ENCODE measurements around the gene ITPR3. TPM values are rescaled to one million over a fixed set of nuclear protein-coding genes. Genes with fewer than 3 reads are reported as not detected.
A peak's percentile ranks its signal among the peaks of the same experiment; 100 is the strongest.

ITPR3 gene
- total RNA-seq, 1 donor from 2014 or later: 4.7 TPM

DNA sequence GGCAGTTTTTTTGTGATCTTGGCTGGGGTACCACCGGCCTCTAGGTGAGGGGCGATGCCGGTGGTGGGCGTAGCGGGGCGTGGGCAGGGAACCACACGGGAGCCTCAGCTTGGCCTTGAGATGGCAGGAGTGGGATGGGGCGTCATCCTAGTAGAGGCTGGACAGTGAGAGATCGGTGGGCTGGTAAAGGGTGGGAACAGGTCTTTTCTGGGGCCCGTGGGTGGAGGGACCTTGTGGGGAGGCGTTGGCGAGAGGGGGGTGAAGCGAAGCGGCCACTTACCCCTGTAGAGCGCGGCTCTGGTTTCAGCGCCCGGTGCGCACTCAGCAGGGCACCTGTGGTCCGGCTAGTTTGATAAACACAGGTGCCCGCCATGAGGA lies 12.0 kb downstream of the ITPR3 start:
- peak overlapping the region in 1 of 3 donors; percentile 54 for H3K9ac ChIP-seq (ENCODE audit: low read depth in 1 of 3, low read length in 3 of 3)
- peak overlapping the region in 2 of 3 donors; percentile 43 to 58 for H3K4me3 ChIP-seq (ENCODE audit: low read length in 3 of 3)
- peaks cover 16 to 27% (median 24%) of the 10 kb centered on the region in 3 donors for H3K4me1 ChIP-seq (ENCODE audit: control insufficient read depth in 3 of 3, insufficient read depth in 3 of 3, low read length in 3 of 3)
- no peaks in the 10 kb centered on the region for H3K36me3 ChIP-seq (ENCODE audit: control insufficient read depth in 3 of 3, insufficient read depth in 3 of 3, low read length in 3 of 3)
- no peaks in the 10 kb centered on the region for H3K27me3 ChIP-seq (ENCODE audit: control insufficient read depth in 3 of 3, insufficient read depth in 3 of 3, low read length in 3 of 3)
- no peak overlapping the region for H3K27ac ChIP-seq (ENCODE audit: low read depth, low read length)
- no peaks in the 10 kb centered on the region for H3K9me3 ChIP-seq (ENCODE audit: control insufficient read depth in 3 of 3, low read length in 3 of 3)

DNA sequence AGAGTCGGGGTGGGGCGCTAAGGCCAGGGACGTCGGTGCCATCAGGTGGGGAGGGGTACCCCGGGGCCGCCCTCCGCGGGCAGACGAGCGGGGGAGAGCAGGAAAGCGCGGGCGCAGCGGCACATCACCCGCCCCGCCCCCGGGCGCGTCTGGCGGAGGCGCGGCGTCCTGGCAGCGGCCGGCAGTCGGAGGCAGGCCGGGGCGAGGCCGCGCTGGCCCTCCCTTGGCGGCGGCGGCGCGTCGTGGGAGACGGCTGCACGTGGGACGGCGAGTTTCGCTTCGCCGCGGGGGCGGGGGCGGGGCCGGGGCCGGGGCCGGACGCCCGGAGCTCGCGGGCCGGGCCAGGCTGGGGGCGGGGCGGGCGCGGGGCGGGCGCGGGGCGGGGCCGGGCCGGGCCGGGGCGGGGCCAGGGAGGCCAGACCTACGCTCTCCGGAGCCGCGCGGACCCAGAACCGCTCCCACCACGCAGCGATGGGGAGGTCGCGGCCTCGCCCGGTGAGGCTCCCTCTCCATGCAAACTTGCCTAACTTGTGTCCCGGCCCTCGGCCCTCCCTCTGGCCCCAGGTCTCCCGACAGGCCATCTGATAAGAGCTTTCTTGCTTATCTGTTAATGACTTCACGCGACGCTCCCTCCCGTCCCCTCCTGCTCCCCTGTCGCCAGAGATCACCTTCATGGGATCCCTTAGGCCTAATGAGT lies 12.5 kb downstream of the ITPR3 start:
- Histone ChIP-seq H3K9me3 (ENCODE audit: control insufficient read depth in 3 of 3, low read length in 3 of 3) (no peaks in the 10 kb centered on the region), H3K9ac (ENCODE audit: low read depth in 1 of 3, low read length in 3 of 3) (peak overlapping the region in 1 of 3 donors; percentile 68)

DNA sequence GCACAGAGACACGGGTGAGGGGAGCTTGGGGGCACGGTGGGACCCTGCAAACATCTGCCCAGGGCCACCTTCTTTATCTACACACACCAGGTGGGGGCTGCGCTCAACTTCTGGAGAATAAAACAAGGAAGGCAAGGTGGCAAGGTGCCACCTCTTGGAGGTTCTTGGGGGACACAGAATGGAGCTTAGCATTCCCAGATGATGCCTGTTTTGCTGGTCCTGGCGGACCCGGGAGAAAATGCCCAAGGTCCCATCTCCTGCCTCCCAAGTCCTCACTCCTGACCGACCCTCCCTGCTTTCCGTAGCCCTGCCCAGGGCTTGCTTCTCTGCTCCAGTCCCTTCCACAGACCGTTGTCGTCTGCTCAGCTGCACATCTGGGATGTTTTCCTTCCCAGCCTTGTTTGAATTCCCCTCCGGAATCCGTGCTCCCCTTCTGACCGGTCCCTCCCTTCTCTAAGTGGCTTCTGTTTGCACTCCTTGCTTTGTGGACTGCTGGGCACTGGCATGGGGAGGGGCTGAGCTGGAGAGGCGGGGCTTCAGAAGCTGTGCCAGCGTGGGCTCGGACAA lies 13.1 kb downstream of the ITPR3 start:
- Histone ChIP-seq H3K9me3 (ENCODE audit: control insufficient read depth in 3 of 3, low read length in 3 of 3) (no peaks in the 10 kb centered on the region), H3K4me1 (ENCODE audit: control insufficient read depth in 3 of 3, insufficient read depth in 3 of 3, low read length in 3 of 3) (peaks cover 16 to 27% (median 24%) of the 10 kb centered on the region in 3 donors), H3K27ac (ENCODE audit: low read depth, low read length) (no peak overlapping the region), H3K9ac (ENCODE audit: low read depth in 1 of 3, low read length in 3 of 3) (peak overlapping the region in 1 of 3 donors; percentile 68), H3K4me3 (ENCODE audit: low read length in 3 of 3) (peak overlapping the region; percentile 69 to 75 (median 73)), H3K27me3 (ENCODE audit: control insufficient read depth in 3 of 3, insufficient read depth in 3 of 3, low read length in 3 of 3) (no peaks in the 10 kb centered on the region), H3K36me3 (ENCODE audit: control insufficient read depth in 3 of 3, insufficient read depth in 3 of 3, low read length in 3 of 3) (no peaks in the 10 kb centered on the region)

More for the DNA sequence above, 12.5 kb downstream of the ITPR3 start:
- no peaks in the 10 kb centered on the region for H3K27me3 ChIP-seq (ENCODE audit: control insufficient read depth in 3 of 3, insufficient read depth in 3 of 3, low read length in 3 of 3)
- no peaks in the 10 kb centered on the region for H3K36me3 ChIP-seq (ENCODE audit: control insufficient read depth in 3 of 3, insufficient read depth in 3 of 3, low read length in 3 of 3)
- H3K27ac ChIP-seq (ENCODE audit: low read depth, low read length): no peak overlapping the region
- H3K4me1 ChIP-seq (ENCODE audit: control insufficient read depth in 3 of 3, insufficient read depth in 3 of 3, low read length in 3 of 3): peaks cover 16 to 27% (median 24%) of the 10 kb centered on the region in 3 donors
- H3K4me3 ChIP-seq (ENCODE audit: low read length in 3 of 3): peak overlapping the region; percentile 69 to 75 (median 73)

DNA sequence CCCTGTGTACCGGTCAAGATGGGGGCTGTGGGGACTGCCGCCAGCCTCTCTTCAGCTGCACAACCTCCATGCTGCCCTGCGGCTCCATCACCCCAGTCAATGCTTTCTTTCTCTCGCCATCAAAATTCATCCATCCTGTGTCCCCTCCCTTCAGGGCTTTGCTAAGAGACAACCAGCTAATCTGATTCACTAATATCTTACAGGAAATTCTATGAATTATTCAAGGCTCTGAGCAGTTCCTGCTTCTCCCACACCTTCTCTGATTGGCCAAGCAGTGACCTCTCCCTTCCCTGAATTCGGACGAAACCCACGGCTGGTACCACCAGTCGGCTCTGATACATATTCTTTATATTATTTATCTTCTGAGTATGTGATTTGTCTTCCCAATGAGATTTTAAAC lies 13.8 kb downstream of the ITPR3 start:
- Histone ChIP-seq H3K9me3 (ENCODE audit: control insufficient read depth in 3 of 3, low read length in 3 of 3) (no peaks in the 10 kb centered on the region), H3K27ac (ENCODE audit: low read depth, low read length) (no peak overlapping the region), H3K36me3 (ENCODE audit: control insufficient read depth in 3 of 3, insufficient read depth in 3 of 3, low read length in 3 of 3) (no peaks in the 10 kb centered on the region), H3K4me3 (ENCODE audit: low read length in 3 of 3) (no peak overlapping the region), H3K4me1 (ENCODE audit: control insufficient read depth in 3 of 3, insufficient read depth in 3 of 3, low read length in 3 of 3) (peaks cover 16 to 27% (median 24%) of the 10 kb centered on the region in 3 donors), H3K27me3 (ENCODE audit: control insufficient read depth in 3 of 3, insufficient read depth in 3 of 3, low read length in 3 of 3) (no peaks in the 10 kb centered on the region), H3K9ac (ENCODE audit: low read depth in 1 of 3, low read length in 3 of 3) (no peak overlapping the region)

DNA sequence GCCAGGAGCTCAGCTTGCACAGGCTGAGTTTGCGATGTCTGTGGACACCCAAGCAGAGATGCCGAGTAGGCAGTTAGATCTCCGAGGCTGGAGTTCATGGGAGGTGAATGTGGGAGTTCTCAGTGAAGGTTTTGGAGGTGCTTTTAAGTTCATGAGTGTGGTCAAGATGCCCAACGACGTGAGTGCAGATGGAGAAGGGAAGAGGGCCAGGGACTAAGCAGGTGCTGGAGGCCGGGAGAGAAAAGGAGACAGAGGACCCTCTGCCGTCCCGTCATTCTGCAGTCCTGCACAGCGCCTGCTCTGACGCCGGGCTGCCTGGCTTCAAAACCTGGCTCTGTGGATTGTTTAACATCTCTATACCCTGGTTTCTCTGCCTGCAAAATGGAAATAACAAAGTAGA lies 15.5 kb downstream of the ITPR3 start:
- no peaks in the 10 kb centered on the region for H3K9me3 ChIP-seq (ENCODE audit: control insufficient read depth in 3 of 3, low read length in 3 of 3)

DNA sequence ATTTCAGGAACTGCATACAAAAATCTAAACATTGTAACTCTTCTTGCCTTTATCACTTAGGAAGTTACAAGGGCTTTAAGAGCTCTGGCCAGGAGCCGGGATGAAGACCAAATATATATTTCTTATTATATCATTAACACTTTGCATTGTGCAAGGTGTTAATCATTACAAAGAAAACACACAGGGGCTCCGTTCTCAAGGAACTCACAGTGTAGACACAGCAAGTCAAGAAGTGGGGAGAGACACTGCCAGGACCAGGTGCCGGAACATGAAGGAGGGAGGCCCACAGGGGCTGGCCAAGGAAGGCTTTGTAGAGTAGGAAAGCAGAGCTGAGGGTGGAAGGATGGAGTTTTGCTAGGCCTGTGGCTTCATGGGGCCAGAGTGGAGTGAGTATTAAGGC lies 17.4 kb downstream of the ITPR3 start:
- H3K27ac ChIP-seq (ENCODE audit: low read depth, low read length): no peak overlapping the region
- peak overlapping the region in 1 of 3 donors; percentile 5 for H3K9ac ChIP-seq (ENCODE audit: low read depth in 1 of 3, low read length in 3 of 3)
- no peaks in the 10 kb centered on the region for H3K9me3 ChIP-seq (ENCODE audit: control insufficient read depth in 3 of 3, low read length in 3 of 3)
- H3K36me3 ChIP-seq (ENCODE audit: control insufficient read depth in 3 of 3, insufficient read depth in 3 of 3, low read length in 3 of 3): no peaks in the 10 kb centered on the region
- H3K27me3 ChIP-seq (ENCODE audit: control insufficient read depth in 3 of 3, insufficient read depth in 3 of 3, low read length in 3 of 3): no peaks in the 10 kb centered on the region
- peaks cover 6 to 13% (median 12%) of the 10 kb centered on the region in 3 donors for H3K4me1 ChIP-seq (ENCODE audit: control insufficient read depth in 3 of 3, insufficient read depth in 3 of 3, low read length in 3 of 3)
- H3K4me3 ChIP-seq (ENCODE audit: low read length in 3 of 3): no peak overlapping the region

More for the DNA sequence above, 15.5 kb downstream of the ITPR3 start:
- no peak overlapping the region for H3K4me3 ChIP-seq (ENCODE audit: low read length in 3 of 3)
- peaks cover 16 to 27% (median 24%) of the 10 kb centered on the region in 3 donors for H3K4me1 ChIP-seq (ENCODE audit: control insufficient read depth in 3 of 3, insufficient read depth in 3 of 3, low read length in 3 of 3)
- H3K27me3 ChIP-seq (ENCODE audit: control insufficient read depth in 3 of 3, insufficient read depth in 3 of 3, low read length in 3 of 3): no peaks in the 10 kb centered on the region
- no peak overlapping the region for H3K9ac ChIP-seq (ENCODE audit: low read depth in 1 of 3, low read length in 3 of 3)
- no peak overlapping the region for H3K27ac ChIP-seq (ENCODE audit: low read depth, low read length)
- H3K36me3 ChIP-seq (ENCODE audit: control insufficient read depth in 3 of 3, insufficient read depth in 3 of 3, low read length in 3 of 3): no peaks in the 10 kb centered on the region

DNA sequence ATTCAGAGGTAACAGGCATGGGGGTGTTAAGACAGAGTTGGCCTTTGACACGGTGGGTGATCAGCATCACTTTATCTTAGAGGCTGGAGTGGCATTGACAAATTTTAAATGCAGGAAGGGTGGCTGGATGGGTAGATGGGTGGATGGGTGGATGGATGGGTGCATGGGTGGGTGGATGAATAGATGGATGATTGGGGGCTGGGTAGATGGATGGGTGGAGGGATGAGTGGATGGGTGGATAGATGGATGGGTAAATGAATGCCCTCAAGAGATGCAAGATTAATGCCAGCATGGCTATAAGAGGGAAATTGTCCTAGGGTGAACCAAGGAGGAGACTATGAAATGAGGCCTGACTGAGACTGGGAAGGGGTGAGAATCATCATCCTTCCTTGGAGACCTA lies 18.4 kb downstream of the ITPR3 start:
- peaks cover 0 to 5% (median 4%) of the 10 kb centered on the region in 3 donors for H3K4me1 ChIP-seq (ENCODE audit: control insufficient read depth in 3 of 3, insufficient read depth in 3 of 3, low read length in 3 of 3)
- no peaks in the 10 kb centered on the region for H3K27me3 ChIP-seq (ENCODE audit: control insufficient read depth in 3 of 3, insufficient read depth in 3 of 3, low read length in 3 of 3)
- no peak overlapping the region for H3K9ac ChIP-seq (ENCODE audit: low read depth in 1 of 3, low read length in 3 of 3)
- H3K4me3 ChIP-seq (ENCODE audit: low read length in 3 of 3): no peak overlapping the region
- no peaks in the 10 kb centered on the region for H3K36me3 ChIP-seq (ENCODE audit: control insufficient read depth in 3 of 3, insufficient read depth in 3 of 3, low read length in 3 of 3)
- no peaks in the 10 kb centered on the region for H3K9me3 ChIP-seq (ENCODE audit: control insufficient read depth in 3 of 3, low read length in 3 of 3)
- no peak overlapping the region for H3K27ac ChIP-seq (ENCODE audit: low read depth, low read length)

DNA sequence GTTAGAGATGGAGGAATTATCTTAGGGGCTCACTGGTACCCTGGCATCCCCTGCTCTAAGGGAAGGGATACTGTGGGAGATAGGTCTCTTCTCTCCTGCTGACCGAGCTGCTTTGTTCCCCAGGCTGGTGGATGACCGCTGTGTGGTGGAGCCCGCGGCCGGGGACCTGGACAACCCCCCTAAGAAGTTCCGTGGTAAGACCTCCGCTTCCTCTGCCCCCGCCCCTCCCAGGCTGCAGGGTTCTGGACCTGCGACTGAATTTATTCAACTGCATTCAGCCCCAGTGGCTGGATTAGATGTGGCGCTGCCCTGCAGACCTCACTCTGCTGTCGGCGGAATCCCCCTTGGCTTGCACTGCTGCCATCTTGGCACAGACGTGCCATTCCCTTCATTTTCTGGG lies 19.2 kb downstream of the ITPR3 start:
- Histone ChIP-seq H3K9me3 (ENCODE audit: control insufficient read depth in 3 of 3, low read length in 3 of 3) (no peaks in the 10 kb centered on the region), H3K27me3 (ENCODE audit: control insufficient read depth in 3 of 3, insufficient read depth in 3 of 3, low read length in 3 of 3) (no peaks in the 10 kb centered on the region), H3K9ac (ENCODE audit: low read depth in 1 of 3, low read length in 3 of 3) (no peak overlapping the region), H3K4me1 (ENCODE audit: control insufficient read depth in 3 of 3, insufficient read depth in 3 of 3, low read length in 3 of 3) (no peaks in the 10 kb centered on the region), H3K27ac (ENCODE audit: low read depth, low read length) (no peak overlapping the region), H3K36me3 (ENCODE audit: control insufficient read depth in 3 of 3, insufficient read depth in 3 of 3, low read length in 3 of 3) (no peaks in the 10 kb centered on the region), H3K4me3 (ENCODE audit: low read length in 3 of 3) (no peak overlapping the region)

DNA sequence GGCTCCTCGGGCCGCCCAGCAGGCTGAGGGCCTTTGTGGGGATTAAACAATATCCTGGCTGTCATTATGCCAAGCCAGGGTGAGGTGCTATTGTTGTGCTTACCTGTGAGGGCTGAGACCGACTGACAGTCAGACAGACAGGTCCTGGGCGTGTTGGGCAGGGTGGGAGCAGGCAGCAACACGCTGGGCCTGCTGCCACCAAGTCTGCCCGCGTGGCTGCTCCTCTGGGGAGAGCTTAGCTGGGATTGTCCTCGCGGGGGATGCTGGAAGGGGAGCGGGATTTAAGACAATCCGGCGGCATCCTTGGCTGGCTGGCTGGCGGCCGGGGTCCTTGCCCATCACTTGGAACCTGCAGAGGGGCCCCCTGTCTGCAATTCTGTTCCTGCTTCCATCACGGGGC lies 20.0 kb downstream of the ITPR3 start:
- no peaks in the 10 kb centered on the region for H3K36me3 ChIP-seq (ENCODE audit: control insufficient read depth in 3 of 3, insufficient read depth in 3 of 3, low read length in 3 of 3)
- no peak overlapping the region for H3K9ac ChIP-seq (ENCODE audit: low read depth in 1 of 3, low read length in 3 of 3)
- no peaks in the 10 kb centered on the region for H3K27me3 ChIP-seq (ENCODE audit: control insufficient read depth in 3 of 3, insufficient read depth in 3 of 3, low read length in 3 of 3)
- H3K27ac ChIP-seq (ENCODE audit: low read depth, low read length): no peak overlapping the region
- H3K4me1 ChIP-seq (ENCODE audit: control insufficient read depth in 3 of 3, insufficient read depth in 3 of 3, low read length in 3 of 3): no peaks in the 10 kb centered on the region
- no peaks in the 10 kb centered on the region for H3K9me3 ChIP-seq (ENCODE audit: control insufficient read depth in 3 of 3, low read length in 3 of 3)
- H3K4me3 ChIP-seq (ENCODE audit: low read length in 3 of 3): no peak overlapping the region

DNA sequence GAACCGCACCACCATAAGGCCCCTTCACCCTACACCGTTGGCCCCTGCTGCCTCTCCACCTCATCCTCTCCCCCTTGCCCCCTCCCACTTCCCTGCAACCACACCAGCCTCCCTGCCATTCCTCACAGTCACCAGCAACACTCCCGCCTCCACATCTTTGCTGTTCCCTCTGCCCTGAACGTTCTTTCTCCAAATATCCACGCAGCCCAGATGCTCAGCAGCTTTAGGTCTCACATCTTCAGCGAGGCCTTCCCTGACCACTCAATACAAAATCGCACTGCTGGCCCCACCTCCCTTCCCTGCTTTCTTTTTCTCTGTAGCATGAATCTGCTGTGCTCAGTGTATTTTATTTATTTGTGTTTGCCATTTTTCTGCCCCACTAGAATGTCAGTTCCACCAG lies 20.5 kb downstream of the ITPR3 start:
- H3K9me3 ChIP-seq (ENCODE audit: control insufficient read depth in 3 of 3, low read length in 3 of 3): no peaks in the 10 kb centered on the region
- H3K27me3 ChIP-seq (ENCODE audit: control insufficient read depth in 3 of 3, insufficient read depth in 3 of 3, low read length in 3 of 3): no peaks in the 10 kb centered on the region
- no peak overlapping the region for H3K4me3 ChIP-seq (ENCODE audit: low read length in 3 of 3)
- H3K4me1 ChIP-seq (ENCODE audit: control insufficient read depth in 3 of 3, insufficient read depth in 3 of 3, low read length in 3 of 3): no peaks in the 10 kb centered on the region
- H3K9ac ChIP-seq (ENCODE audit: low read depth in 1 of 3, low read length in 3 of 3): no peak overlapping the region
- no peaks in the 10 kb centered on the region for H3K36me3 ChIP-seq (ENCODE audit: control insufficient read depth in 3 of 3, insufficient read depth in 3 of 3, low read length in 3 of 3)
- H3K27ac ChIP-seq (ENCODE audit: low read depth, low read length): no peak overlapping the region

Measured in skeletal muscle tissue (tissue), 4 donors.